Activated T-cell treated with anti-CD3 and anti-CD28 coated beads for 4 hours (primary cell): ENCODE data around the gene SMARCE1.
"Not testable (repeated sequence)": the region's sequence is repeated elsewhere in the genome, so short reads cannot be mapped to it uniquely, and the experiment has no call there.

Experiments
- DNase-seq: peaks from one replicate; pipeline ENCODE4 v3.0.0-alpha.2; 2020

SMARCE1 gene

DNA sequence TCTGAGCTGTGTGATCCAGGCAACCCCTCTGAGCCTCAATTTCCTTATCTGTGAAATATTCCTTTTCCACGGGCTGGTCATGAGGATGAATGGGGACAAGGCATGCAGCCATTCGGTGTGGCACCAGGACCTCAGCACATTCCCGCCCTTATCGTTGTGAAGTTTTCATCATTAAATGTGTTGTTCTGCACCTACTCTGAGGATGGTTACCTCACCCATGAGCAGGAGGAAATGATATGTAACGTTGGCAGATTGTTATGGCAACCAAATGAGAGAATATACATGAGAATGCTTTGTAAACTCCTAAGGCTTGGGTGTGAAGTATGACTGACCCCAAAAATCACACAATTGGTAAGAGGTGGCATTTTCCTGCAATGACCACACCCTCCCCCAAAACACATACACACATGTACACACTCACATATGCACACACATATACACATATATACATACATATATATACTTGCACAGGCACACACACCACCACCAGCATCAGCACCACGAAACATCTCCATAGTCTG is 39.5 kb downstream of the SMARCE1 start:
- DNase-seq: no peak

DNA sequence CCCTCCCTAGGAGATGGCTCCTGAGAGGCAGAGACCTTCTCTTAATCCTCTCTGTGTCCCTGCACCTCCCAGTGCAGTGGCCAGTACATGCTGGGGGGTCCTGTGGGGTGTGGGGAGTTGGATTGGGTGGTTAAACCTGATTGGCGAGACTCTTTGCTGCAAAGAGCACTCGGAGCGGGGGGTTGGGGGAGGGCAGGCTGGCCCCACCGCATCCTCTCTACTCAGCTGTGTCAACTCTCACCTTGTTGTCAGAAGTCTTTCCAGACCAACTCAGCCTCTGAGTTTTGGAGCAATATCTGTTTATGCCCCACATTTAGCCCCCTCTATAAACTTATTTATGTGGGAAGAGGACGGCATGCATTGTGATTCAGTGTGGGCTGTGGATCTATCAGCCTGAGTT is 40.0 kb downstream of the SMARCE1 start:
- DNase-seq: no peak

DNA sequence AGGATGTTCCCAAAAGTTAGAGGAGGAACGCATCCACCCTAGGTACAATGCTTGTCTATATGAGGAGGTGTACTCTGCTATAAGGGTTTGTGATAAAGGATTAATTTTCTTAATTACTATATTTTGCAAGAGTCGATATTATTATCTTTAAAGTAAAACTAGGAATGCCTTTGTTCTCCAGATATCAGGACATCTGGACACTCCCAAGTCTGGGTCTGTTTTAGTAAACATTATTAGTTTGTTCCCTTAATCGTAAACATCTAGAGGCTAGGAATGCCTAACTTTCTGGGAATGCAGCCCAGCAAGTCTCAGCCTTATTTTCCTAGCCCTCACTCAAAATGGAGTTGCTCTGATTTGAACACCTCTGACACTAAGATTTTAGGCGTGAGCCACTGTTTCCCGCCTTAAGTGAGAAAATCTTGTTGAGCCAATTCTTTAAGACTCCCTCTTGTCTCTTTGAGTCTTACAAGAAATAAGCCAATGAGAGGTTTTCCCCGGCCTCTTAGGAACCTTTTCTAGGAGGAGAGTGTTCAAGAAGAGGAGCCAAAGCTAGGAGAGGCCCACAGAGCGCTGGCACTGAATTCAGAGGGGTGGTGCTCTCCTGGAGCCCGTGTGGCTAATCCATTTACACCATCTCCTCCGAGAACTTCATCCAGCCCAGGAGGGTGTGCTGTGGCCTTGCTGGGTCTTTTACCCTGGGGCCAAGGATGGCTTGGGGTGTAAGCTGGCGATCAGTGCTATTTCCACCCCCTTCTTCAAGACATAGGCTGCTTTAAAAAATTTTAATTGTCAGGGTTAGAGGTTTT is 40.9 kb downstream of the SMARCE1 start:
- no peak for DNase-seq

DNA sequence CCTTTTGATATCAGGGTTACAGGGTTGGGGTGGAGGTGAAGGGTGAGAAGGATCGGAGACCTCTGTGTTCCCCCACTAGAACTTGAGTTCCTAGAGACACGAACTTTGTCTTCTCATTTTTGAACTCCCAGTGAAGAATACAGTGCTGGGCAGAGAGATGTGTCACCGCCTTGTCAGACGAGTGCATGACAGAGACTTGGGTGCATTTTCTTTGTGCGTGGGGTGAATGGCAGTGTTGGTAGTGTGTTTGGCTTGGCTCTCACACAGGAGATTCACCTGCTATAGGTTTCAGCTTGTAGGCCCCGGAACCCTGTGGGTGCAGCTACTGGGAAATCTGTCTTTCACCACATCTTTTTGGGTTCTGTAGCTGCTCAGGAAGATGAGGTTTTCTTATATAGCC is 42.3 kb downstream of the SMARCE1 start:
- peak; percentile 51 for DNase-seq

DNA sequence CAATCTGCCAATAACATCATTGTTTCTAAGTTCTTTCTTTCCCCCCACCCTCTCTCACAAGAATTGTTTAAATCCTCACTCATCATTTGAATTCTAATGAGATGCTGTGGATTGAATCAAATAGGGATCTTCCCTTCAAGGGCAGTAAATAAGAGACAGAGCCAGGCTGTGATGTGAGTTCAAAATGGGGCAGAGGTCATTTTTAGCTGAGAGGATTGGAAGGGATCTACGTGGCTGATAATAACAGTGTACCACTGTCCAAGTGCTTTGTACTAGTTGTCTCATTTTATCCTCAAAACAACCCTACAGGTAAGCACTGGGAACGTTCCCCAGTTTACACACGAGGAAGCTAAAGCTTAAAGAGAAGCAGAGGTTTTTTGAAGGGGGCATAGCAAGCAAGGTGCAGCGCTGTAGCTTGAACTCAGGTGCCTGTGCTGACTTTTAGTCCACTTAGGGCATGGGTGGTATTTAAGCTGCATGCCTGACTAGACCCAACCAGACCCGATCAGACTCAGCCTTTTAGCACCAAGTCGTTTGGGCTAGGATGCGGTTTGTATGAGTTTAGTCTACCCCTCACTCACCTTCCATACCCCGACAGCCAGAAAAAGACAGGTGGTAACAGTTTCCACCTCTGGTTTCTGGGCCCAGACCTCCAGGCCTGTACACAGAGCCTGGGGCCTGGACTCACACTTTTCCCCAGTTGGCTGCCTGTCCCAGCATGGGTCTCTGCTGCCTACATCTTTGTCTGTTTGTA is 43.1 kb downstream of the SMARCE1 start:
- no peak for DNase-seq

DNA sequence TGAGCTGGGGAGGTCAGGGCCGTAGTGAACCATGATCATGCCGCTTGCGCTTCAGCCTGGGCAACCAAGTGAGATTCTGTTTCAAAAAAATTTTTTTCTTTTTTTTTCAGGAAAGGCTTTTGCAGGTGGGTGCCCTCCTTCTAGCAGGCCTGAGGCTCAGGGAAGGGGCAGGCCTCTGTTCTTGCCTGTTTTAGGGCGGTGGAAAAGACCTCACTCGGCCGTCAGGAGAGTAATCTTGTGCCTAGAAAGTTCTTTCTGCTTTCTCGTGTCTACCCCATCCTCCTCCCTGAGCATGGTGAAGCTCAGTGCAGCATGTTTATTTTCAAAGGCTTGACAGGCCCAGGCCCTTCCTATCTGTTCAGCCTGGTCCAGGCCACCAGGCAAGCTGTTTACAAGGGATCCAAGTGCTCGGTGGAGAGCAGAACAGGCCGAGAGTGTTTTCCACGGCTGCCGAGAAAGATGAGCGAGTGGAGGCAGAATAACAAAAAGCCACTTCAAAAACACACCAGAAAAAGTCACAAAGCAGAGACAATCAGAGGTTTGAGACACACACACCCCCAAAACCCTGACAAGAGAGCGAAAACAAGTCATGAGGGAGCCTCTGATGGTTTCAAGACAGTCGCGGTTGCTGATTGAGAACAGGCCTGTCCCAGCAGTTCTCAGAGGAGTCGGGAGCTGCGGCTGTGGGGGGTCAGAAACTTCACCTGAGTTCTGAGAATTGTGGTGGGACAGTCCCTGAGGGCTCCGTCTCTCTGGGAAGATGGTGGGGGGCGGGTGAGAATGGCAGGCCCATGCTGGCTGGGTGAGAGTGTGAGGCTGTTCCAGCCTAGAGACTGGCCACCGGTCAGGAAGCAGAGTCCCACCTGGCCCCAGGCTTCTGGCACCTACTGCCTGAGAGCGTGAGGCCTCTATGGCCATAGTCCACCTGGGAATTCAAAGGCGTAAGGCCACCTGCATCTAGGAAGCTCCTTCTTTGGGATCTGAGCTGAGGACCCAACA is 44.9 kb downstream of the SMARCE1 start:
- no peak for DNase-seq

DNA sequence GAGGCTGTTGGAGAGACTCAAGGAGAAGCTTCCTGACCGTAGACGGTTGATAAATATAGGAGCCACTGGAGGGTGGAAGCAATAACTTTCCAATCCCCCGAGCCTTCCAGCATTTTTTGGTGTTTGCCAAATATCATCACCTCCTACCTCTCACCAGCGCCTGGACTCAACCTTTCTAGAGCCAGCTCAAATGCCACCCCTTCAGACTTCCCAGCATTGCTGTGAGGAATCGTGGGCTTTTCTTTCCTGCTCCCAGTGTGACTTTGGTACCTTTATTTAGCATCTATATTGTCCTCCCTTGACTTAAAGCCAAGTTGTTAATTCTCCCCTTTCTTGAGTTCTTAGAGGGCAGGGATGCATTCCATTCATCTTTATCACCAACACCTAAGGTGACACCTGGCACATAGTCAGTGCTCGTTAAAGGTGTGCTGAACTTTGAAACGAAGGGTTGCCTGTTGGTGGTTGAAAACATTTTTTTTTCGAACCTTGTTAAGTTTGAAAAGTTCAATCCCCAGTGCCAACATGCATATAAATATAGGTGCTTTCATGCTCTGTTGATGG is 47.1 kb downstream of the SMARCE1 start:
- DNase-seq: no peak

DNA sequence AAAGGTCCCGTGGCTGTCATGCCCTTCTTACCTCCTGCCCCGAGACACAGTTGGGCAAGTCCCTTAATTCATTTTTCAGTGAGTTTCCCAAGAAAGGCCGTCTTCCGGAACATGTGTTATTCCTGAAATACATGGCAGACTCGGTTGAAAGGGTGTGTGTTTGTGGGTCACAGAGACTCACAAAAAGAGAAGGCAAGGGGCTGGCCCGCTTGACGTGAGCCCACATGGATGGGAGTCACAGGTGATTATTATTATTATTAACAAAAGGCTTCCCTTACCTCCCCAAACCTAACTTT is 48.2 kb downstream of the SMARCE1 start:
- no peak for DNase-seq

DNA sequence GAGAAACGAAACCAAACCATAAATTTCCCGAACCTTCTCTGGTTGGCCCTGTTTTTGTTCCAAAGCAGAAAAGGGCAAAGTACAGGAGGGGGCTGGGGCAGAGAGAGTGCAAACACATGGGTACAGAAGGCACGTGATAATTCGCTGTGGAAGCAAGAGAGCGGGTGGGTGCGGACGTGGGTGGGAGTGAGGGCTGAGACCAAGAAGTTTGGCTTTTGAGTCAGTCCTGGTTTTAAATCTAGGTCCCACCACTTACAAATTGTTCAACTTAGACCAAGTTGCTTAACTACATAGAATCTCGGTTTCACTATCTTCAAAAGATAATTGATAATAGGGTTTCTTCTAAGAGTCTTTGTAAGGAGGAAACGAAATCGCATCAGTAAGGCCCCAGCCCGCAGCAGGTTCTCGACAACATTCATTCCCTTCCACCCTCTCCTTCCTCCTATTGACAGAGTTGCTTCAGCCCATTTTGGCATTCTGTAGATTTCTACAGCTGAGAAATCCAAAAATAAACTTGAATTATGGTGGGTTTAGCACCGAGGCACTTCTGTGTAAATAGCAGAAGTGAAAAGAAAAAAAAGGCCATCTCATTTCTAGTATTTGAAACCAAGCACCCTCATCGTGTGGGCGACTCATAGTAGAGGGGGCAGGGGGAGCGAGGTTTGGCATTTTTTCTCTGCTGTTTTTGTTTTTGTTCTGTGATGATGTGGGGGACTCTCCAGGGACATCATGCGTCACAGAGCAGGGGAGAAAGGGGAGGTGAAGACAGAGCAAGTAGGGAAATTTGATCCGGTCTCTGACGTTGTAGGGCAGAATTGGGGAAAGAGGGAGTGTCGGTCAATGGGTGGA is 48.8 kb downstream of the SMARCE1 start:
- peak; percentile 73 for DNase-seq

DNA sequence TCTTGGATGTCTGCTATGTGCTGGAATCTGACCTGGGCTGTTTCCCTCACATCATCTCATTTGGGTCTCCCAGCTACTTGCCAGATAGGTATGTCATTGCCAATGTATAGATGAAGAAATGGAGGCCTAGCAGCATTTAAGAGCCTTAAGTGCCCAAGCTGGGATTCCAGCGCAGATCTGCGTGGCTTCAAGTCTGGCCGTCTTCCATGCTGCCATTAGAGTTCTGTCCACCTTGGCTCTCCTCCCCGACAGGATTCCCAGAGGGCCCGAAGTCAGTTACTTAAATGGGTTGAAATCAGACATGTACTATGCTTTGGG is 49.4 kb downstream of the SMARCE1 start:
- no peak for DNase-seq

DNA sequence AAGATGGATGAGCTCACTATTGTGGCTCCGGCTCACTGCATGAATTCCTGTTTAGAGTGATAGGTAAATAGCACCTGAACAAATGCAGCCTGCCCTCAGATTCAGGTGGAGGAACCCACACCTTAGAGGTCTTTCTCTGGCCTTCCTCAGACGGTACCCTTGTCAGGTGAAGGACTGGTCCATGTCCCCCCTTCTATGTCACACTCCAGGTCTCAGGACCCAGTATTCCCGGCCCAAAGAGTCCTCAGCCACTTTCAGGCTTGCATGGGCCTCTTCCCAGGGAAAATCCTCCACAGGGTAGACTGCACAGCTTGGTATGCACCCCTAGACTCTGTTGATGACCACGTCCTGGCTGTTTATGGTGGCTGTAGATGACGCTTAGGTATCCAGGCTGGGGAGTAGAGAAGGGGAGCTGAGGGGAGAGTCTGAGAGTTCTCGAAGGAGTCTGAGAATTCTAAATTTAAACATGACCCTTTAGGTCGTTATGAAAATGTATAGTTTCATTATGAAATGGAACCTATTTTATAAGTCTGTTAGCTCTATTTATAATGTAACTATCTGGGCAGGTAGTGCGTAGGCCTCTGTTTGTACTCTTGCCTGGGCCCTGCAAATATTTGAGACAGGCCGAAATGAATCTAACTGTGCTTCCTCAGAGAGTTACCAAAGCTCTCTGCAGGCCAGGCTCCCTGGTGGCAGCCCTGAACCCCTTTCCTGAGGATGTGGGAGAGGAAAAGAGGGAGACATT is 49.9 kb downstream of the SMARCE1 start:
- no peak for DNase-seq

DNA sequence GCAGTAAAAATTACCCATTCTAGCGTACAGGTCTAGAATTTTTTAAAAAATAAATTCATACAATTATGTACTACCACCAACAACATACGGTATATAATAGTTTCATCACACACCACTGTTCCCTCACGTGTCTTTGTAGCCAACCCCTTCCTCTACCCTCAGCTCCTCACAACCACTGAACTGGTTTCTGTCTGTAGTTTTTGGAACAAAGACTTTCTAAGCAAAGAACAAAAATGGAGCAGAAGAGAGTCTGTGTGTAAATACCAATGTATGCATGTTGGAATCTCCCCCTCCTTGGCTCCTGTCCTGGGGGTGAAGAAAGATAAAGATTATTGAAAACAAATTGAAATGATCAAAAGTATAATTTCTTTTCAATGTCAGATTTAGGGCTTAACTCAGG is 50.5 kb downstream of the SMARCE1 start:
- no peak for DNase-seq

DNA sequence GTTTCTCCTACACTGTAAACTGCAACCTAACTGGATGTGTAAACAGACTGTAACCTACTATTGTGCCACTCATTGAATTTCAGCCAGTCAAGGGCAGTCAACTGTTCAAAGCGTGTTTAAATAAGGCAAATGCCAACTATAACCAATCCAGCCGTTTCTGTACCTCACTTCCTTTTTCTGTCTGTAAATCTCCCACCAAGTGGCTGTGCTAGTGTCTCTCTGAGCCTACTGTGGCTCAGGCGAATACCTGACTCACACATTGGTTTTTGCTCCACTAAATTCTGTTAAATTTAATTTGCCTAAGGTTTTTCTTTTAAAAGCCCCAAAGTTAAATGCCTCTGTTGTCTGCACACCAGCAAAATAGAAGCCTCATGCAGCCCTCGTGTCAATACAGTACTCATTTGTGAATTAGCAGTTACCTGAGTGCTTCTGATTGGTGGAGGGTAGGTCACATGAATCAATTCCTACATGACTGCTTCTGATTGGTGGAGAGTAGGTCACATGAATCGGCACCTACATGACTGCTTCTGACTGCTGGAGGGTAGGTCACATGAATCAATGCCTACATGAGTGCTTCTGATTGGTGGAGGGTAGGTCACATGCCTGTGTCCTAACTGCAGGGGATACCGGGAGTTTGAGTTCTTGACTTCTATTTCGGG is 51.2 kb downstream of the SMARCE1 start:
- DNase-seq: no peak

DNA sequence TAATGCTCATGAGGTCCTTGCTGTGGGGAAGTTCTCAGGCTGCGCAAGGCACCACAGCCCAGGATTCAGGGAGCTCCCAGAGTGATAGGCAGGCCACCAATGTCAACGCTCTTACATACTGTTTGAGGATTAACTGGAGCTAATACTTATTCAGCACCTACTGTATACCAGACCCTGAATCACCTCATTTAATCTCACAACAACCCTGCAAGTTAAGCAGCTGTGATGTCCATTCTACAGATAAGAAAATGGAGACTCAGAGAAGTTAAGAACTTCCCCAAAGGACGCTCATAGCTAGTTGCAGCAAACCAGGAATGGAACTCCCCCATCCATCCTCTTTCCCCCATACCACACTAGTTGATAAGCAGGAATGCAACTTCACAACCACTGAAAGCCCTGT is 56.9 kb downstream of the SMARCE1 start:
- no peak for DNase-seq

DNA sequence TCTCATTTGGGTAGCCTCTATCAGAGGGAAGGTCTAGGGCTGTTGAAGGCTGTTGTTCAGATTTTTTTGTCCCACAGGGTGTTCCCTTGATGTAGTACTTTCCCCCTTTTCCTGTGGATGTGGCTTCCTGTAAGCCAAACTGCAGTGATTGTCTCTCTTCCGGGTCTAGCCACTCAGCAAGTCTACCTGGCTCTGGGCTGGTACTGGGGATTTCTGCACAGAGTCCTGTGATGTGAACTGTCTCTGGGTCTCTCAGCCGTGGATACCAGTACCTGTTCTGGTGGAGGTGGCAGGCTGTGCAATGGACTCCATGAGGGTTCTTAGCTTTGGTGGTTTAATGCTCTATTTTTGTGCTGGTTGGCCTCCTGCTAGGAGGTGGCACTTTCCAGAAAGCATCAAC is 59.1 kb downstream of the SMARCE1 start:
- no peak for DNase-seq

DNA sequence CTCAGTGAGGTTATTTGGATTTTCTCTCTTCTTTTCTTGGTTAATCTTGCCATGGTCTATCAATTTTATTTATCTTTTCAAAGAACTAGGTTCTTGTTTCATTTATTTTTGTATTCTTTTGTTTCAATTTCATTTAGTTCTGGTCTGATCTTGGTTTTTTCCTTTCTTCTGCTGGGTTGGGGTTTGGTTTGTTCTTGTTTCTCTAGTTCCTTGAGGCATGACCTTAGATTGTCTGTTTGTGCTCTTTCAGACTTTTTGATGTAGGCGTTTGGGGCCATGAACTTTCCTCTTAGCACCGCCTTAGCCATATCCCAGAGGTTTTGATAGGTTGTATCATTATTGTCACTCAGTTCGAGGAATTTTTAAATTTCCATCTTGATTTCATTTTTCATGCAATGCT is 61.4 kb downstream of the SMARCE1 start:
- DNase-seq: not testable (repeated sequence)

DNA sequence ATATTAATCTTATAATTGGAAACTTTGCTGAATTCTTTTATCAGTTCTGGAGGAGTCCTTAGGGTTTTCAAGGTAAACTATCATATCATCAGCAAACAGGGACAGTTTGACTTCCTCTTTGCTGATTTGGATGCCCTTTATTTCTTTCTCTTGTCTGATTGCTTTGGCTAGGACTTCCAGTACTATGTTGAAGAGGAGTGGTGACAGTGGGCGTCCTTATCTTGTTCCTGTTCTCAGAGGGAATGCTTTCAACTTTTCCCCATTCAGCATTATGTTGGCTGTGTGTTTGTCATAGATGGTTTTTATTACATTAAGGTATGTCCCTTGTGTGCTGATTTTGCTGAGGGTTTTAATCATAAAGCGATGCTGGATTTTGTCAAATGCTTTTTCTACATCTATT is 62.7 kb downstream of the SMARCE1 start:
- not testable (repeated sequence) for DNase-seq

DNA sequence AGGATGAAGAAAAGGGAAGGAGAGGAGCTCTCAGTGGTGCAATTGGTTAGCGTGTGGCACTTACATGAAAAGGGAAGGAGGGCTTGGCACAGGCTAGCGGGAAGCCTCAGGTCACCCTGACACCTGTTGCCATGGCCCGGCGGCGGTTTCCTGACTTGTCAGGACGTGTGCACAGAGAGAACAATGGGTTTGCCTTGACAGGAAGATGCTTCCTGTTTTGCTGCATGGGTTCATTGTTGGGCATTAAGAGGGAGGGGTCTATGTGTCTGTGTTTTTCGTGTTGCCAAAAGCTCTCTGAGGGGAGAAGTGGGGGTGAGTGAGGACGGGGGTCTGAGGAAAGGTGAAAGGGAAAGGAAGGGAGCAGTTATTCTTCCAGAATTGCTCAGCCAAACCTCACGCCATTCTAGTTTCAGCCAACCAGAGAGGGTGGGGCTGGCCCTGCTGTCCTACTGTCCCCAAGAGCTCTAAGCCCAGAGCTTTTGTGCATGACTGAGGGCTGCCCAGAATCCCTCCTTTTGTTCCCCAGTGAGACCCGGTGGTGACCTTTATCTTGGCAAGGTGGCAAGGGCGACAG is 65.2 kb downstream of the SMARCE1 start:
- DNase-seq: no peak

DNA sequence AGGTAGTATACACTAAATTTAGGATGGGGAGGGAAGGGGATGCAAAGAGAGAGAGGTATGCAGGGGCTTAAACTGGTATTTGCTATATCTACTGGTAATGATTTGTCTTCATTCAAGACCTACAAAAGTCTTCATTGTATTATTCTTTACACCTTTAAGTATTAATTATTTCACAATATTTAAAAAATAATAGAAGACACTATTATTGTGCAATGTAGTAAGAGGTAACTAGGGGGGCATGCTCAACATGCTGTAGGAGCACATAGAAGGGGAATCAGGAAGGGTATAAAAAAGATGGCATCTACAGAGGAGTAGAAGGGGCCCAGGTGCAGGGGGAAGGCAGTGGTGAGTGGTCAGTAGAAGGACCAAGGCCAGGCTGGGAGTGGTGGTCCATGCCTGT is 67.5 kb downstream of the SMARCE1 start:
- no peak for DNase-seq

DNA sequence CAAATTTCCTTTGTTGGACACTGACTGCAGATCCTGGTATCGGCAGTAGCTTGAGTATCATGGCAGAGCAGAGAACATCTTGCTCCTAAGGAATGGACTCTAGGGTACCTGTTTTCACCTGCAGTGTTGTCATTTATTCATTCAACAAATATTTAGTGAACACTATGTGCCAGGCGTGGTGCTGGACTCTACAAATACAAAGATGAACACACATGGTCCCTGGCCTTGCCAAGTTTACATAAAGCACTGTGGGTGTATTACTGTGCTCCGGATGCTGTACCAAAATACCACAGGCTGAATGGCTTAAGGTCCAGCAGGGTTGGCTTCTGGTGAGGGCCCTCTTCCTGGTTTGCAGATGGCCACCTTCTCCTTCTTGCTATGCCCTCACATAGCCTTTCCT is 68.1 kb downstream of the SMARCE1 start:
- DNase-seq: no peak
